ENCODE measurements around the gene USP13. TPM values are rescaled to one million over a fixed set of nuclear protein-coding genes. Genes with fewer than 3 reads are reported as not detected.

The USP13 gene
- total and polyA plus RNA-seq, 2 donors (not counting 1 experiment from before 2014, with no cell fraction given): 1.9 to 13.2 TPM

- peaks cover 0 to 2% of the 10 kb centered on the region in 2 experiments for H3K36me3 ChIP-seq (replicated peaks in 1 of 2; ENCODE audit: control extremely low read depth in 1 of 2, control insufficient read depth in 1 of 2, extremely low read depth in 1 of 2, insufficient read depth in 2 of 2, low read length in 1 of 2)
- H3K27me3 Mint-ChIP-seq: no peaks in the 10 kb centered on the region
- POLR2A ChIA-PET: no interaction called here
- H4K20me1 ChIP-seq (ENCODE audit: control insufficient read depth, insufficient read depth, low read length, poor library complexity, severe bottlenecking): no peaks in the 10 kb centered on the region
- no peaks in the 10 kb centered on the region for H3K9me3 Mint-ChIP-seq (ENCODE audit: insufficient read depth)
- 100% methylated on average over 1 of the region's 1 CpG for WGBS (ENCODE audit: insufficient coverage)
- no peaks in the 10 kb centered on the region for H3K9me3 ChIP-seq (ENCODE audit: control extremely low read depth in 1 of 3, control insufficient read depth in 2 of 3, insufficient read depth in 1 of 3, low read length in 2 of 3)
- no peak overlapping the region for H3K4me3 ChIP-seq (ENCODE audit: control extremely low read depth in 1 of 5, extremely low read depth in 1 of 5, insufficient read depth in 1 of 5, low read depth in 2 of 5, low read length in 4 of 5)
- CTCF ChIA-PET: interaction anchor here (0.6 to 0.7 kb wide), 2 partner anchors 35 to 307 kb away, joined by 3 to 6 read pairs; no protein-coding TSS in a partner anchor
- no peak overlapping the region for H3K27ac ChIP-seq (ENCODE audit: low read length in 2 of 2)
- intact Hi-C loops (cut with micrococcal nuclease): no loop called here
- ATAC-seq (ENCODE audit: low read depth) (no peak), DNase-seq (no peak)
- no peaks in the 10 kb centered on the region for H3K4me1 ChIP-seq (ENCODE audit: control insufficient read depth in 2 of 2, insufficient read depth in 2 of 2, low read length in 2 of 2)
- H3K4me3 Mint-ChIP-seq: no peak overlapping the region
- no peak overlapping the region for H3K27ac Mint-ChIP-seq
- H2AFZ ChIP-seq (ENCODE audit: insufficient read depth, low read depth, low read length, poor library complexity, severe bottlenecking): no peak overlapping the region
- H3K4me2 ChIP-seq (replicated peaks; ENCODE audit: low read depth, low read length, poor library complexity, severe bottlenecking): no peak overlapping the region
- TF ChIP-seq EZH2 (IDR thresholded peaks at IDR 0.05; ENCODE audit: borderline replicate concordance, insufficient read depth, low read depth, low read length, poor library complexity, severe bottlenecking): no peak
- TF ChIP-seq CTCF (IDR thresholded peaks at IDR 0.05): no peak
- H3K9ac ChIP-seq (ENCODE audit: low read length): no peak overlapping the region
- H3K79me2 ChIP-seq (ENCODE audit: control insufficient read depth, insufficient read depth, low read length): no peaks in the 10 kb centered on the region
- no peaks in the 10 kb centered on the region for H3K27me3 ChIP-seq (replicated peaks in 1 of 4; ENCODE audit: control extremely low read depth in 1 of 4, control insufficient read depth in 3 of 4, insufficient read depth in 4 of 4, low read length in 3 of 4)
- no peaks in the 10 kb centered on the region for H3K4me1 Mint-ChIP-seq
Observed at GRCh38 chr3:179788996-179789395, 136.2 kb downstream of the USP13 start.

- 92% methylated on average over 3 of the region's 3 CpGs for WGBS (ENCODE audit: insufficient coverage)
- CTCF ChIA-PET: interaction anchor here (1.1 kb wide), 1 partner anchor 8 kb away, joined by 5 read pairs; no protein-coding TSS in a partner anchor
Observed at GRCh38 chr3:179791793-179792192, 139.0 kb downstream of the USP13 start.

More at GRCh38 chr3:179791793-179792192, 139.0 kb downstream of the USP13 start:
- no peaks in the 10 kb centered on the region for H3K27me3 ChIP-seq (replicated peaks in 1 of 4; ENCODE audit: control extremely low read depth in 1 of 4, control insufficient read depth in 3 of 4, insufficient read depth in 4 of 4, low read length in 3 of 4)
- no peak overlapping the region for H3K4me2 ChIP-seq (replicated peaks; ENCODE audit: low read depth, low read length, poor library complexity, severe bottlenecking)
- intact Hi-C loops (cut with micrococcal nuclease): no loop called here
- Mint-ChIP-seq H3K9me3 (ENCODE audit: insufficient read depth) (no peaks in the 10 kb centered on the region), H3K27me3 (no peaks in the 10 kb centered on the region), H3K4me1 (no peaks in the 10 kb centered on the region), H3K27ac (no peak overlapping the region), H3K4me3 (no peak overlapping the region)
- no peak overlapping the region for H2AFZ ChIP-seq (ENCODE audit: insufficient read depth, low read depth, low read length, poor library complexity, severe bottlenecking)
- no peaks in the 10 kb centered on the region for H3K9me3 ChIP-seq (ENCODE audit: control extremely low read depth in 1 of 3, control insufficient read depth in 2 of 3, insufficient read depth in 1 of 3, low read length in 2 of 3)
- H3K36me3 ChIP-seq (replicated peaks in 1 of 2; ENCODE audit: control extremely low read depth in 1 of 2, control insufficient read depth in 1 of 2, extremely low read depth in 1 of 2, insufficient read depth in 2 of 2, low read length in 1 of 2): no peaks in the 10 kb centered on the region
- no peak overlapping the region for H3K27ac ChIP-seq (ENCODE audit: low read length in 2 of 2)
- POLR2A ChIA-PET: no interaction called here
- no peaks in the 10 kb centered on the region for H4K20me1 ChIP-seq (ENCODE audit: control insufficient read depth, insufficient read depth, low read length, poor library complexity, severe bottlenecking)
- H3K4me1 ChIP-seq (ENCODE audit: control insufficient read depth in 2 of 2, insufficient read depth in 2 of 2, low read length in 2 of 2): no peaks in the 10 kb centered on the region
- DNase-seq (no peak), ATAC-seq (ENCODE audit: low read depth) (no peak)
- TF ChIP-seq CTCF (IDR thresholded peaks at IDR 0.05) (no peak), EZH2 (IDR thresholded peaks at IDR 0.05; ENCODE audit: borderline replicate concordance, insufficient read depth, low read depth, low read length, poor library complexity, severe bottlenecking) (no peak)
- H3K9ac ChIP-seq (ENCODE audit: low read length): no peak overlapping the region
- no peak overlapping the region for H3K4me3 ChIP-seq (ENCODE audit: control extremely low read depth in 1 of 5, extremely low read depth in 1 of 5, insufficient read depth in 1 of 5, low read depth in 2 of 5, low read length in 4 of 5)
- no peaks in the 10 kb centered on the region for H3K79me2 ChIP-seq (ENCODE audit: control insufficient read depth, insufficient read depth, low read length)
